Measurements from ENCODE around the gene STRN3.
"Not testable (repeated sequence)": the region's sequence is repeated elsewhere in the genome, so short reads cannot be mapped to it uniquely, and the experiment has no call there.

Gene STRN3

GRCh38 chr14:31026077-31026449, at the start of gene STRN3:
Gene STRN3 (minus strand): TSS chr14:31026379. CDS start chr14:31026185, 194 bp downstream.
- DNase-seq: no peak

GRCh38 chr14:31075144-31075543, 49.0 kb upstream of the STRN3 start:
- no peak for DNase-seq

- DNase-seq: no peak
Observed at GRCh38 chr14:31071151-31071550, 45.0 kb upstream of the STRN3 start.

- no peak for DNase-seq
Observed at GRCh38 chr14:31070431-31070830, 44.3 kb upstream of the STRN3 start.

- no peak for DNase-seq
Observed at GRCh38 chr14:31069343-31069742, 43.2 kb upstream of the STRN3 start.

- no peak for DNase-seq
Observed at GRCh38 chr14:31068235-31068634, 42.1 kb upstream of the STRN3 start.

- DNase-seq: not testable (repeated sequence)
Observed at GRCh38 chr14:31062908-31063307, 36.7 kb upstream of the STRN3 start.

GRCh38 chr14:31060253-31060875, 34.2 kb upstream of the STRN3 start:
- no peak for DNase-seq

GRCh38 chr14:31059152-31059924, 33.2 kb upstream of the STRN3 start:
- no peak for DNase-seq

GRCh38 chr14:31057701-31058364, 31.7 kb upstream of the STRN3 start:
- no peak for DNase-seq

- DNase-seq: no peak
Observed at GRCh38 chr14:31057035-31057434, 30.9 kb upstream of the STRN3 start.

GRCh38 chr14:31052905-31053586, 26.9 kb upstream of the STRN3 start:
- DNase-seq: not testable (repeated sequence)

- no peak for DNase-seq
Observed at GRCh38 chr14:31051511-31051910, 25.3 kb upstream of the STRN3 start.

- DNase-seq: no peak
Observed at GRCh38 chr14:31051023-31051422, 24.8 kb upstream of the STRN3 start.

- no peak for DNase-seq
Observed at GRCh38 chr14:31047503-31047902, 21.3 kb upstream of the STRN3 start.

GRCh38 chr14:31045501-31046080, 19.4 kb upstream of the STRN3 start:
- no peak for DNase-seq

GRCh38 chr14:31043379-31043778, 17.2 kb upstream of the STRN3 start:
- no peak for DNase-seq

GRCh38 chr14:31042893-31043292, 16.7 kb upstream of the STRN3 start:
- DNase-seq: not testable (repeated sequence)

- no peak for DNase-seq
Observed at GRCh38 chr14:31042300-31042699, 16.1 kb upstream of the STRN3 start.

- no peak for DNase-seq
Observed at GRCh38 chr14:31038521-31039166, 12.5 kb upstream of the STRN3 start.

- no peak for DNase-seq
Observed at GRCh38 chr14:31037709-31038221, 11.6 kb upstream of the STRN3 start.

GRCh38 chr14:31036552-31036951, 10.4 kb upstream of the STRN3 start:
- DNase-seq: no peak
